GM21737 (cell line): ENCODE measurements around the gene PTPRA.
"Not testable (repeated sequence)": the region's sequence is repeated elsewhere in the genome, so short reads cannot be mapped to it uniquely, and the experiment has no call there.

ENCODE experiments used
- ATAC-seq: cut with Tn5 transposase; IDR thresholded peaks from one replicate; pipeline ENCODE4 v1.9.1; 2021; ENCODE audit warnings: mild to moderate bottlenecking, moderate library complexity; ENCODE audit not compliant: unreplicated experiment

The PTPRA gene

DNA sequence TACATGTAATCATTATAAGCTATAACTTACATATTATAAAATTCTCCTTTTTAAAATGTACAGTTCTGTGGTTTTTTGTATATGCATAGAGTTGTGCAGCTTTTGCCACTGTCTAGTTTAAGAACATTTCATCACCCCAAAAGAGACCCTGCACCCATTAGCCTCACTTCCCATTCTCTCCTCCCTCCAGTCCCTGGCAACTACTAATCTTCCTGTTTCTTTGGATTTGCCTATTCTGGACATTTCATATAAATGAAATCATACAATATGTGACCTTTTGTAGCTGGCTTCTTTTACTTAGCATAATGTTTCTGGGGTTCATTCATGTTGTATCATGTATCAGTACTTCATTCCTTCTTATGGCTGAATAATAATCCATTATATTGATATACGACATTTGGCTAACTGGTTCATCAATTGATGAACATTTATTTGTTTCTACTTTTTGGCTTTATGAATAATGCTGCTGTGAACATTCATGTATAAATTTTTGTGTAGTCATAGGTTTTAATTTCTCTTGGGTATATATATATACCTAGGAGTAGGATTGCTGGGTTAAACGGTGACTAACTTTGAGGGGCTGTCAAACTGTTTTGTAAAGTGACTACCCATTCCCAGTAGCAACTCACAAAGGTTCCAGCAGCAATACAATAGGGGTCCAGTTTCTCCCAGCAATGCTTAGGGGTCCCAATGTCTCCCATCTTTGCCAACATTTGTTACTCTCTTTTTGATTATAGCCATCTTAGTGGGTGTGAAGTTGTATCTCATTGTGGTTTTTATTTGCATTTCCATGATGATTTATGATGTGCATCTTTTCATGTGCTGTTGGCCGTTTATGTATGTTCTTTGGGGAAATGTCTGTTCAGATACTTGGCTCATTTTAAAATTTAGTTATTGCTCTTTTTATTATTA lies 10.7 kb downstream of the PTPRA start:
- no peak for ATAC-seq

DNA sequence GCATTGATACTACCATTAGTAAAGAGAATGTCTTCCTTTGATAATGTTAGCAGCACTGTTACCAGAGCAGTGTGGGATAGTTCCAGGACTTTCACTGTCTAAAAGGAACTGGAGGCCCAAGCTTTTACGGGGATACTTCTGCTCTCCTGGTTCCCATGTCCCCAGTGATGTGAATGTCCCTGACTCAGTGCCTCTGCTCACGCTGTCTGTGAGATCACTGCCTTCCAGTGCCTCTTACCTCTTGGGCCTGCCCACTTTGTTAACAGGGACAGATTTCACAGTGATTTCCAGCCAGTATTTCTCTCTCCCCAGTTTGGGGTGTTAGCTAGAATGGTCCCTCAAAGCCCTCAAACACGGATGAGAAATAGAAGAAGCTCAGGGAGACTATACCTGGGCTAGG lies 14.4 kb downstream of the PTPRA start:
- no peak for ATAC-seq

DNA sequence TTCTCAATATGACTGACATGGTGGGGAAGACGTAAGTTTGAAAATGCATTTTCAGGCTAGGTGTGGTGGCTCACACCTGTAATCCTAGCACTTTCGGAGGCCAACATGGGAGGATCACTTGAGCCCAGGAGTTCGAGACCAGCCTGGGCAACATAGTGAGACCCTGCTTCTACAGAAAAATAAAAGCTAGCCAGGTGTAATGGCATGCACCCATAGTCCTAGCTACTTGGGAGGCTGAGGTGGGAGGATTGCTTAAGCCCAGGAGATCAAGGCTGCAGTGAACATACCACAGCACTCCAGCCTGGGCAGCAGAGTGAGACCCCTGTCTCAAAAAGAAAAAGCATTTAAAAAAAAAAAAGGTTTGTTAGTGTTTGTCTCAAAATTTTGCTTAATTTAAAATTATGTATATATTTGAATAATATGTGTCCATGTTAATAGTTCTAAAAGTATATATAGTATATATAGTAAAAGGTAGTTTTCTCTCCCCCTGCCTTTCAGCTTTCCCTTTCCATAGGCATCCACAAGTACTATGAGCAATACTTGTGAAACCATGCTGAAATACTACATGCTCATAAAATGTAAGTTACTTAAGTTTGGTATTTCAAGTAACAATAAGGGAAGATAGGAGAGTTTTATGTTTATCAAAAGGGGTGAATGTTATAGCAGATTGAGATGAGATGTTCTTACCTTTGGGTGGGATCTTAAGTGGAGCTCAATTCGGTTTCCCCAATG lies 15.1 kb downstream of the PTPRA start:
- no peak for ATAC-seq

DNA sequence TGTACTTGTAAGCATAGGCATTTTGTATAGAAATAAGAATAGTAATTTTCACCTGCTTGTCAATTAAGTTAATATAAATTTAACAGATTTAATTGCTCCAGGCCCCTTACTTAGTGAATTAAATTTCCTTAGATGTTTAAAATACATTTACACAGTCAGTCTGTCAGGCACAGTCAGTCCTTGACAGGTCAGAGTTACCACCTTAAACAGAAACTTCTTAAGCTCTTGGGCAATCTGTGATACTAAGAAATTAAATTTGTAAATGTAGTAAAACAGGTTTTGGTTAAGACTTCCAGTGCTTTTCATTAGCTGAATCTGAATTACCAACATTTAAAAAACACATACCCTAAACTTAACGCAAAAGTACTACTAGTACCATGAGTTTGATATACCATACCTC lies 15.9 kb downstream of the PTPRA start:
- ATAC-seq: no peak

DNA sequence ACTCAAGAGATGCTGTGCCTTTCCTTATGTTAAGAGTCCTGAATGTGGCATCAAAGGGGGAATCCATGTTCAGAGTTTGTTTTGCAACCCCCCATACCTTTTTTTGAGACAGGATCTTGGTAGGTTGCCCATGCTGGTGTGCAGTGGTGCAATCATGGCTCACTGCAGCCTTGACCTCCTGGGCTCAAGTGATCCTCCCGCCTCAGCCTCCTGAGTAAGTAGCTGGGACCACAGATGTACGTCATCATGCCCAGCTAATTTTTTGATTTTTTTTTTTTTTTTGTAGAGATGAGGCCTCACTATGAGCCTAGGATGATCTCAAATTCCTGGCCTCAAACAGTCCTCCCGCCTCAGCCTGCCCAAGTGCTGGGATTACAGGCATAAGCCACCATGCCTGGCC lies 16.5 kb downstream of the PTPRA start:
- ATAC-seq: no peak

DNA sequence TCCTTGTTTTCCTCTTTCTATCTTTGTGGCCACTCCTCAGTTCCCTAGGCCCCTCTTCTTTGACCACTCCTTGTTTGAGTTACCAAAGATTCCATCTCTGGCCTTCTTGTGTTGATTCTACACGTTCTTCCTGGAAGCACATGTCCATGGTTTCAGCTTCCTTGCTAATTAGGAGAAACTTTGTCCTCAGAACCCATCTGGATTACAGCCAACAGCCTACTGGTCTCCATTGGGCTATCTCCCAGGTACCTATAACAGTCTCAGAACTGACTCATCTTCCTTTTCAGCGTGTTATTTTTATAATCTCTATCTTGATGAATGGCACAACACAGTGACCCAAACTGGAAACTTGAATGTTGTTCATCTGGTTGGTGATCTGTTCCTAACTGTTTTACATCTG lies 17.5 kb downstream of the PTPRA start:
- no peak for ATAC-seq

DNA sequence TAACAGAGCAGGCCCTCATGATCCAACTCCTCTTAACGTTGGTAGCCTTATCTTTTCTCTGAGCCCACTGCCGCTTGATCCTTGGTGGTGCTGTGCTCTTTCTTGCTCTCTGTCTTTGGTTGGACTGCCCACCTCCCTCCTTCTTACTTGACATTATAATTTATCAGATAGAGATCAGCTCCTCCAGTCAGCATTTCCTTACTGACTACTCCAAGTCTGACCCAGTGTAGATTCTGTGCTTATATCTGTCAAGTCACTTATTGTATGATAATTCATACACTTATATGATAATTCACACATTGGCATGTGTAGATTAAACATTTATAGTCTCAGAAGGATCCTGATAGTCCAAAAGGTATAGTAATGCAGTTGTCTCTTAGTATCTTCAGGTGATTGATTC lies 18.1 kb downstream of the PTPRA start:
- no peak for ATAC-seq

DNA sequence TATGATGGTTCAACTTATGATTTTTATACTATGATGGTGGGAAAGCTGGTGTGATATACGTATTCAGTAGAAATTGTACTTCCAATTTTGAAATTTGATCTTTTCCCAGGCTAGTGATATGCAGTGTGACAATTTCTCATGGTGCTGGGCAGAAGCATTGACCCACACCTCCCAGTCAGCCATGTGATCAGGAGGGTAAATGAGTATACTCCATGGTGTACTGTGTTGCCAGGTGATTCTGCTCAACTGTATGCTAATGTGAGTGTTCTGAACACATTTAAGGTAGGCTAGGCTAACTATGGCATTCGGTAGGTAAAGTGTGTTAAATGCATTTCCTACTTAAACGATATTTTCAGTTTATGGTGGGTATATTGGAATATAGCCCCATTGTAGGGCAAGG lies 19.1 kb downstream of the PTPRA start:
- ATAC-seq: no peak

DNA sequence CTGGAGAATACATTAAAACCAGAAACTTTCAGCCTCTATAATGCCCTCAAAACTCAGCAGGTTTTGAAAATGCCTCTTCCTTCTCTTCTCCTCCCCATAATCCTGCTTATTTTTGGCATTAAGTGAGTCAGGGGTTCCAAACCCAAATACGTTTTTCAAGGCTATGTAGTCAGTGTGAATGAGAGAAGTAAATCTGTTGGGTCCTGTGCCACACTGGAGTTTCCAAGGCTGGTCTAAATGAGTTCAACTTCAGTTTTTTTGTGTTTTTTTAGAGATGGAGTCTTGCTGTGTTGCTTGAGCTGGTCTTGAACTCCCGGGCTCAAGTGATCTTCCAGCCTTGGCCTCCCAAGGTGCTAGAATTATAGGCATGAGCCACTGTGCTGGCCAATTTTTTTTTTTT lies 20.9 kb downstream of the PTPRA start:
- ATAC-seq: no peak

DNA sequence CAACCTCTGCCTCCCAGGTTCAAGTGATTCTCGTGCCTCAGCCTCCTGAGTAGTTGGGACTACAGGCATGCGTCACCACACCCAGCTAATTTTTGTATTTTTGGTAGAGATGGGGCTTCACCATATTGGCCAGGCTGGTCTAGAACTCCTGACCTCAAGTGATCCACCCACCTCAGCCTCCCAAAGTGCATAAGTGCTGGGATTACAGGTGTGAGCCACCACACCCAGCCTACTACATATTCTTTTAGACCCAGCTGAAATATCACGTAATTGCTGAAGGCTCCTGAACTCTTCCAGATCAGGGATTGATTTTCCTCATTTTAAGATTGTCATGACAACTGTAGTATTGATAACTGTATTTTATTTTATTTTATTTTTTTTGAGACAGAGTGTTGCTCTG lies 21.9 kb downstream of the PTPRA start:
- not testable (repeated sequence) for ATAC-seq

DNA sequence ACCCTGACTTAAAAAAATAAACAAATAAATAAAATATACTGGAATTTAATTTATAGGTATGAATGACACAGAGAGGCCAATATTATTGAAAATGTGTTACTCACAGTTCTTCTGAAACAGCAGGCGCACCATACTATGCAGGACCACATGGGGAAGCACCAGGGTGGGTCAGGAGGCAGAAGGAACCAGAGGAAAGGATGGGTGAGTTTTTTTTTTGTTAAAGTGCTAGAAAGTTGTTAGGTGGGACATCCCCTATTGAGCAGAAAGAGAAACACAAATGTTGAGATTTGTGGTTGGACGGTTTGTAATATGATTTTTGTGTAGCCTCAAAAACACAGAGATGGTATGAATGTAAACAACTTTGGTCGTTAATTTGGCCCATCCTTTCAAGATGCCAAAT lies 26.0 kb downstream of the PTPRA start:
- no peak for ATAC-seq

DNA sequence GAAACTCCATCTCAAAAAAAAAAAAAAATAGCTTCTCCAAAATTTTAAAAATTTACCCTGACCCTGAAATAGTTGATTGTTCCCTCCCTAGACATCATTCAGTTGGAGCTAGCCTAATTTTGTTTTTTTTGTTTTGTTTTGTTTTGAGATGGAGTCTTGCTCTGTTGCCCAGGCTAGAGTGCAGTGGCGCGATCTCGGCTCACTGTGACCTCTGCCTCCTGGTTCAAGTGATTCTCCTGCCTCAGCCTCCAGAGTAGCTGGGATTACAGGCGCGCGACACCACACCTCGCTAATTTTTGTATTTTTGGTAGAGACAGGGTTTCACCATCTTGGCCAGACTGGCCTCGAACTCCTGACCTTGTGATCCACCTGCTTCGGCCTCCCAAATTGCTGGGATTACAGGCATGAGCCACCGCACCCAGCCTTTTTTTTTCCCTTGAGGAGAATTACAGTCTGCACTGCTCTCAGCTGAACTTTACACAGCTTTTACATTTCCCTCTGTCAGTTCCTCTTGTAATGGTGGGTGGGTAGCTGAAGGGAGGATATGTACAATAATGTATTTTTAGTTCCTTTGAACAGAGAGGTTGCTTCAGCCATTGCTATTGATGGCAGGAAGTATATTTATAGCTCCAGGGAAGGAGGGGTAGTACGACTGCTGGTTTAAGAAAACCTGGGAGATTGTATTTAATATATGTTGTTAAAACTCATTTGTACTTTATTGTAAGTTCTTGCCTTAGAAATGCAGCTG lies 27.7 kb downstream of the PTPRA start:
- no peak for ATAC-seq

DNA sequence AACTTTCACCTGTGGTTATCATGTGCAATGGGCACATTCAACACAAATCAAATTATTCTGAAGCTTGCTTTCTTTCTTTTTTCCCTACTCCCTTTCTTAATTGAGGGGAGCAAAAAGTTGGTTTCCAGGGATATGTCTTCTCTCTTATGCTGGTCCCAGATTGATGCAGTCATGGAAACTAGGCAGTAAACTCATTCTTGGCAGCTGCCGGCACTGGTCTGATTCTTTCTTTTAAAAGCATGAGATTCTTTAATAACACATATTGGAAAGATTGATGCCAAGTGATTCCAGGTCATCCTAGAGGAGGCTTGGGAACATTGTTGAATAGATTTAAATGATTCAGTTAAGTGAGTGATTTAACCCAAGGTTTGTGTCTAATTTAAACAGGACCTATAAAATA lies 29.0 kb downstream of the PTPRA start:
- ATAC-seq: no peak

DNA sequence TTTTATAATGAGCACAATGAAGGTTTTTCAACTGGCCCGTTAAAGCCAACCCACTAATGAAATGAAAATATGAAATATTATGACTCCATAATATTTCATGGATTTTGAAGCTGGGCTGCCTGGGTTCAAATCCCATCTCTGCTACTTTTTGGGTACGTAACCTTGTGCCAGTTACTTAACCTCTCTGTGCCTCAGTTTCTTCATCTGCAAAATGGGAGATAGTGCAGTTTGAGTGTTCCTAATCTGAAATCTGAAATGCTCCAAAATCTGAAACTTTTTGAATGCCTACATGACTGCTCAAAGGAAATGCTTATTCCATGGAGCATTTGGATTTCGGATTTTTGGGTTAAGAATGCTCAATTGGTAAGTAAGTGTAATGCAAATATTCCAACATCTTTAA lies 29.5 kb downstream of the PTPRA start:
- ATAC-seq: no peak

DNA sequence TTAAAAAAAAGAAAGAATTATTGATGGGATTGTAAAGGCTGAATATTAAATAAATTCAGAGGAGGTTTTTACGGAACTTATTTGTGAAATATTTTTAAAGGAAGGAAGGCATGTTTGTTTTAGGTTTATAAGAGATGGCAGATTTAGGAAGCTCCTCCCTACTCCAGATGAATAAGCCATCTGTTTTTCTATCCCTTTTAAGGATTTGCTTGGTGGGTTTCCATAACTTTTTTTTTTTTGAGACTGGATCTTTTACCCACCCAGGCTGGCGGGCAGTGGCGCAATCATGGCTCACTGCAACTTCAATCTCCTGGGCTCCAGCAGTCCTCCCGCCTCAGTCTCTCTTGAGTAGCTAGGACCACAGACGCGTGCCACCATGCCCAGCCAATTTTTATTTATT lies 30.4 kb downstream of the PTPRA start:
- no peak for ATAC-seq

DNA sequence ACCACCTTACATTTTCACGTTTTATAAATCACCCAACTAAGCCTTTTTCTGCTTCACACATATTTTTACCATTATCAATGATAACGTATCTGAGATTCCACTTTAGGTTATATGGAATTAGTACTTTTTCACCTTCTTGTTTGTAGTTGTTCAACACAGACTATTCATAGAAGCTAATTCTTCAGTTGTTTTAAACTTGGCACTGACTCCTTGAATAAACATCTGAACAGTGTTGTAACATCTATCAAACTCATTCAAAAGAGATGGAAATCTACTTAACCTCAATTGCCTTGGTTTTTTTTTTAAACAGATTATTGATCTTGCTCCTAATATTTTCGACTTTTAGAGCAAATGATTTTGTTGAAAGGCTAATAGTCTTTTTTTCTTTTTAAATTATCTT lies 34.2 kb downstream of the PTPRA start:
- ATAC-seq: no peak

DNA sequence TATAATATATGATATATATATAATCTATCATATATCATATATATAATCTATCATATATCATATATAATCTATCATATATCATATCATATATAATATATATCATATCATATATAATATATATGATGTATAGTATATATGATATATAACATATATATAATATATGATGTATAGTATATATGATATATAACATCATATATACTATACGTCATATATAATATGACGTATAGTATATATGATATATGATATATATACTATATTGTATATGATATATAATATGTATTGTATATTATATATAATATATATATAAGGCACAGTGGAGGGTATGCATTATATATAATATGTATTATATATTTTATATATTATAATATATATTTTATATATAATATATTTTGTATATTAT lies 36.7 kb downstream of the PTPRA start:
- no peak for ATAC-seq

DNA sequence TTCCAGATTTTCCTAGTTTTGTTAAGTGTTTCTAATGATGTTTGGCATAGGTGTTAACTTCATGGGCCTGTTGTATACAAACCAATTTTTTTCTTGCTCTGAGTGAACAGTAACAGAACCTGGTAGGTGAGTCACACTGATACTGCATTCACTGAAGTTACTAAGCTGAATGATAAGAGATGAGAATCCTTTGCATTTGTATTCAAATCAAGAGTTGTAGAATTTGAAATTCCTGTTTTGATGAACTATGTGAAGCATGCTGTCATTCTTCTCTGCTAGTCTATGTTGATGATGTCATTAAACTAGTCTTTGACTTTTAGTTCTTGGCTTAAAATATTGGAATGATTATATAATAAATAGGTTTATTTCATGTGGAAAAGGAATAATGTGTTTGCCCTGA lies 37.9 kb downstream of the PTPRA start:
- no peak for ATAC-seq

DNA sequence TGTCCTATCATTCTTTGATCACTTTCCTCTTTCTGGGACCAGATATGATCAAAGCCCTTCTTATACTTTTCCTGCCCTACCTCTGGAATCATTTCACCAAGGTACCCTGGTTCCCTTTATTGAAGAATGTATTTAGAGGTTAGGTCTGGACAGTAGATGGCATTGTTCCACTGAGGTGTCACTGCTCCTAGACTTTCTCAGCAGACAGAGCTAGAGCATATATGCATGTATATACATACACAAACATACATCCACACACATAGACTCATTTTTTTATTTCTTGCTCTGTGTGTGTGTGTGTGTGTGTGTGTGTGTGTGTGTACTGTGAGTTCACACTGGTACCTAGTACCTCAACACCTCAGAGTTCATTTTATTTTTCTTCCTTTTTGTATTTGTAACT lies 40.9 kb downstream of the PTPRA start:
- no peak for ATAC-seq

DNA sequence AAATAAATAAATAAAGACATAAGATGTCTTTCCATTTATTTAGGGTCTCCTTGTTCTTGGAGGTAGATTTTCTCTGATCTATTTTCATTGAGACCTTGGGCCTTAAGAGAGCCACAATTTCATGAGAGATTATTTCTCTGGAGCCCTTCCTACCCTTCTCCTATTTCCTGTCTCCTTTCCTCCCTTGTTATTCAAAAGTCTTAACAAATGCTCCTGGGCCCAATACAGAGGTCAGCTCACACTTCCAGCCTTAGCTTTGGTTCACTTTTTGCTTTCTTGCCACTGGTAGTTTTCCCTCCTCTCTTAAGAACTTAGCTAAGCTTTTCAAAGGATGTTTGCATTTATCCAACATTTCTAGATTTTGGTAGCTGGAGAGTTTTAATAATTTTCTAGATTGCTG lies 44.0 kb downstream of the PTPRA start:
- ATAC-seq: no peak
